Right lobe of liver (tissue), 4 donors: ENCODE data around the gene SLC16A10.

ENCODE experiments used
- CTCF ChIP-seq, 4 donors: fragments of 200-600 bp in 3 of 4; fragments of 450-650 bp in 1 of 4; IDR thresholded peaks; one replicate each; pipeline versions ENCODE4 v1.5.1 to v1.8.0; 2016 to 2022; ENCODE audit warnings: antibody characterized with exemption in 4 of 4, mild to moderate bottlenecking in 2 of 4
- POLR2A ChIP-seq: fragments of 450-650 bp; IDR thresholded peaks from one replicate; pipeline ENCODE4 v1.6.1; 2017; ENCODE audit warnings: antibody characterized with exemption, mild to moderate bottlenecking
- donor health status: DM: no; HTN: no; CAD: no.
- donor health status: DM: no; HTN: no; CAD: no.
- donor health status: DM: no; HTN: yes; CAD: no.

- TF ChIP-seq CTCF (IDR thresholded peaks at IDR 0.05) (no peak), POLR2A (no peak)
These were observed 189.4 kb downstream of the SLC16A10 start for GRCh38 chr6:111276736-111277135.
